GM11168 (cell line): Measurements from ENCODE around the gene EHD1.

ENCODE experiments used
- in situ Hi-C: fragments of 300-500 bp; cut with MboI; formaldehyde crosslinking; loops from one replicate; pipeline ENCODE4 v1.12.0; 2022; ENCODE audit warnings: low sequenced_read_pairs; ENCODE audit not compliant: unreplicated experiment

Gene EHD1

DNA sequence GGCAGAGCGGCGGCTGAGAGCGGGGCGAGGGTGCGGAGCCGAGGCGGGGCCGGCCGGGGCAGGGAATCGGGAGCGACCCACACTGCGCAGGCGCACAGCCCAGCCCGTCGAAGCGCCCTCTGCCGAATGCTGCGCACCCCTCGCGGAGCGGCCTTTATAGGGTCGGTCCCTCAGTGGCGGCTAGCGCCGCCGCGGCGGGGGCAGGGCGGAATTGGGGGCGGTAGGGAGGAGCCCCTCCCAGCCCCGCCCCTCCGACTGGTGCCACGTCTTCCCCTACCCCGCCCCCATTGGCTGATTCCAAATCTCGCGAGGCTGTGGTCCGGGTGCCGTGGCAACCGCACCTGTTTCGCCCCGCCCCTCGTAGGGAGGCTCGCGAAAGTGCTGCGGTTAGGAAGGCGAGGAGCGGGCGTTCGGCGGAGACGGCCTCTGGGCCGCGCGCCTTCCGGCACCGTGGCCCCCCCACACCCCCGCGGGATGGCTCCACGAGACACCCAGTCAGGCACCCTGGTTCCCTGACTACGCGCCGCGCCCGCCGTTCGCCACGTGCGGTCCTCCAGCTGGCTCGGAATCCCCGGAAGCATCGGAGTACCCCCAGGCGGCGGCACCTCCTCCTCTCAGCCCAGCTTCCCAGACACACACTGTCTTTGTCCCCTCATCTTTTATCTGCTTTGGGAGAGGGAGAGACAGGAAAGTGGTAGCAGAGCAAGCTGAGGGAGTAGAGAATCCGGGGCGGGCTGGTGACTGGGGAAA is at the start of gene EHD1:
TSS of gene EHD1 (minus strand) at position 128 of the 750 bp plus-strand sequence. CDS start 157 bp downstream, outside the sequence.
- in situ Hi-C loops: no loop called here

DNA sequence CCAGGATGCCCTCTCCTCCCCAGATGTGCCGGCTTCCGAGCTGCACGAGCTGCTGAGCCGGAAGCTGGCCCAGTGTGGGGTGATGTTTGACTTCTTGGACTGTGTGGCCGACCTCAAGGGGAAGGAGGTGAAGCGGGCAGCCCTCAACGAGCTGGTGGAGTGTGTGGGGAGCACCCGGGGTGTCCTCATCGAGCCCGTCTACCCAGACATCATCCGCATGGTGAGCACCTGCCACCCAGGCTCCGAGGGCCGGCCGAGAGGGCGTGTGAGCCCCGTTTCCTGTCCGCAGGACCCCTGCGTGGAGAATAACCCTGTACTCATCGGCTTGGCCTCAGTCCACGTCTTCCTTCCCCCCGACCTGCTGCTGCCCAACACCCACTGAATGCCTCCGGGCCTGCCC is 48.3 kb upstream of the EHD1 start:
- in situ Hi-C loops: no loop called here

DNA sequence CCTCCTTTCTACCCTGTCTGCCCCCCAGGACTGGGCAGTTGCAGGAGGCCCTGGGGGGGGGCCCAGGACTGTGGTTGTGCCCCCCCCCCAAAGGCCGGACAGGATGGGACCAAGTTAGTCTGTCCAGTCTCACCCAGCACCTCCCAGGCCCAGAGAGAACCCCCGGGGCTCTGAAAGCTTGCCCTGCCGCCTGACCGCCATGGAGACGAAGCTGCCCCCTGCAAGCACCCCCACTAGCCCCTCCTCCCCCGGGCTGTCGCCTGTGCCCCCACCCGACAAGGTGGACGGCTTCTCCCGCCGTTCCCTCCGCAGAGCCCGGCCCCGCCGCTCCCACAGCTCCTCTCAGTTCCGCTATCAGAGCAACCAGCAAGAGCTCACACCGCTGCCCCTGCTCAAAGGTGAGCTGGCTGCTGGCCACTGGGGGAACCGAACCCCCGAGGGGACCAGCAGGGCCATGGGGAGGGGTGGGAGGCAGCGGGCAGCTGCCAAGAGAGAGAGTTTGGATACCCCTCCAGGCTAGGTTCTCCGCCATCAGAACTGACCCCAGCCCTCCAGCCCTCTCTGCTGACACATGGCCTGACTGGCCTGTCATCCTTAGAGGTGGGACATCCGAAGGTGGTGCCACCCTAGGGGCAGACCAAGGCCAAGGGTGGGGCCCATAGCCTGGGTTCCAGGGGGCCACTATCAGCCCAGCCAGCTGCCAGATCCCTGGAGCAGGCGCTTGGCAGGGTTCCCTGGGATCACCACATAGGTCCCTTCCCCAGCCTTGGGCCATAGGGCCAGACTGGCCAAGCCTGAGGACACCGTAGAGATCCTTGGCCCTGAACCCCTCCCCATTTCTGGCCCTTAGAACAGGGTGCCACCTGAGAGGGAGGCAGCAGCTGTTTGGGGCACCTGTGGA is 47.4 kb upstream of the EHD1 start:
- in situ Hi-C loops: no loop called here

- in situ Hi-C loops: no loop called here
These were observed 46.5 kb upstream of the EHD1 start for GRCh38 chr11:64924910-64925284.

GRCh38 chr11:64923944-64924909 is 45.8 kb upstream of the EHD1 start, which contains the start of gene PPP2R5B:
PPP2R5B (plus strand) TSS chr11:64924689; CDS start chr11:64925735, 1,046 bp downstream.
- in situ Hi-C loops: no loop called here

DNA sequence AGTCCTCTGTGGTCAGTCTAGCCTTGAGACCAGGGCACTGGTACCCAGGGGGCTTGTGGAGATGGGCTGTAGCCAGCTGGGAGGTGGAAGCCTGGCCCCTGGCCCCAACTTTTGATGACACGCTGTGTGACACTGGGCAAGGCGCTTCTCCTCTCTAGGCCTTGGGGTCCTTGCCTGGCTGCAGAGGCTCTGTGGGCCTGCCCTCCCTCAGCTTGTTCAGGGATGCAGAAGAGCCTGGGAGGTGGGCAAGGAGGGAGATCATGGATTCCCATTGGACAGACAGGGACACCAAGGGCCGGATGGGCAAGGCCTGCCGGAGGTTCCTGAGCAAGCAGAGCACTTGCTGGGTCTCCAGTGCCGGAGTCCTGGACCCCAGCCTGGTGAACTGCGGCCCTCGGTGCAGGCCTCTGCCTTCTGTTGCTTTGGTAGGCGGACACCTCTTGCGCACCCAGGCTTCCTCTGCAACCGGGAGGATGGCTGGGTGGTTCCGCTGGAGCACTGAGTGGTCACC is 44.8 kb upstream of the EHD1 start:
- in situ Hi-C loops: no loop called here

DNA sequence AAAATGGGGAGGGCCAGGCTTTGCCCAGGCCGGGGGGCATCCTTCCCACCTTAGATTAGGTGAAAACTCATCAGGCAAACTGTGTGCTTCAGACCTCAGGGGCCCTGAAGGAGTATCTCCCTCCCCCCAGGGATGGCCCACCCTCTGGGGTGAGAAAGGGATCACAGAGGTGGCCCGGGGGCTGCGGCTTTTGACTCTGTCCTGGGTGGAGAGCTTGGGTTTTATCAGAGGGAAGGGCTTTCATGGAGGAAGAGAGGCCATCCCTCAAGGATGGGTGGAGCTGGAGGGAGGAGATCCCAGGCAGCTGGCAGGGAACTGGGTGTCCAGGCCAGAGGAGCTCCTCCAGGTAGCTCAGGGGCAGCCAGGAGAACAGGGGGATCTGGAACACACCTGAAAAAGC is 43.0 kb upstream of the EHD1 start:
- in situ Hi-C loops: no loop called here

- in situ Hi-C loops: no loop called here
These were observed 41.7 kb upstream of the EHD1 start for GRCh38 chr11:64920124-64920523.

DNA sequence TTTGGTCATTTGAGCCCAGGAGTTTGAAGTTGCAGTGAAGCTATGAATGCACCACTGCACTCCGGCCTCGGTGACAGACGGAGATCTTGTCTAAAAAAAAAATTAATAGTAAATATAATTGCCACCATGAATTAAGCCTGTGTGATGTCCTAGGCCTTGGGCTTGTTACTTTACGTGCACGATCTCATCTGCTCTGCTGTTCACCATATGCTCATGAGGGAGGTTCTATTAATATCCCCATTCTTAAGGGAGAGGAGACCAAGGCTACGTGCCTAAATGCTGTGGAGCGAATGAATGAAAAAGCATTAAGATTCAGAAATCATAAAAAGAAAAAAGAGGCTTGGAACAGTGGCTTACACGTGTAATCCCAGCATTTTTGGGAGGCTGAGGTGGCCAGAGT is 41.2 kb upstream of the EHD1 start:
- in situ Hi-C loops: no loop called here

DNA sequence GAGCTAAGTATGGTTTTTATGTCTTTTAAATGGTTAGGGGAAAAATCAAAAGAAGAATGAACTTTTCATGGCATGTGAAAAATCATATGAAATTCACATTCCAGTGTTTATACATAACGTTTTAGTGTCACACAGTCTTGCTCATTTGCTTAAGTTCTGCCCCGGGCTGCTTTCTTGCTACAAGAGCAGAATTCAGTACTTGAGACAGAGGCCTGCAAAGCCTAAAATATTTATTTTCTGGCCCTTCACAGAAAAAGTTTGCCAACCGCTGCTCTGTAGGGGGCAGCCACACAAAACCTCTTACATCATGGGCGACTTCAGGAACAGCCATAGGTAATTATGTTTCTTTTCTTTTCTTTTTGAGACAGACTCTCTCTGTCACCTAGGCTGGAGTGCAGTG is 39.6 kb upstream of the EHD1 start:
- in situ Hi-C loops: no loop called here

DNA sequence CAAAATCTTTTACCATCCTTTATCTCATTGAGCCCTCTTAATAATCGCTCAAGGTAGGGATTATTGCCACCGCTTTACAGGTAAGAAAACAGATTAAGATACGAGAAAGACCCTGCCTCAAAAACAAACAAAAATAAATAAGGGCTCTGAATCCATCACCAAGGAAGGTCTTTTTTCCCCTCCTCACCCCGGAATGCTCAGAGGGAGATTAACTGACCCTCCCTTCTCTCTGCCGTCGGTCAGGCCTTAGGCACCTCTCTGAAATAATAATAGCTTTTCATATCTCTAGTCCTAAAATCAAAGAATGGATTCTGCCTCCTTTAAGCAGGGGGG is 39.2 kb upstream of the EHD1 start:
- in situ Hi-C loops: no loop called here

DNA sequence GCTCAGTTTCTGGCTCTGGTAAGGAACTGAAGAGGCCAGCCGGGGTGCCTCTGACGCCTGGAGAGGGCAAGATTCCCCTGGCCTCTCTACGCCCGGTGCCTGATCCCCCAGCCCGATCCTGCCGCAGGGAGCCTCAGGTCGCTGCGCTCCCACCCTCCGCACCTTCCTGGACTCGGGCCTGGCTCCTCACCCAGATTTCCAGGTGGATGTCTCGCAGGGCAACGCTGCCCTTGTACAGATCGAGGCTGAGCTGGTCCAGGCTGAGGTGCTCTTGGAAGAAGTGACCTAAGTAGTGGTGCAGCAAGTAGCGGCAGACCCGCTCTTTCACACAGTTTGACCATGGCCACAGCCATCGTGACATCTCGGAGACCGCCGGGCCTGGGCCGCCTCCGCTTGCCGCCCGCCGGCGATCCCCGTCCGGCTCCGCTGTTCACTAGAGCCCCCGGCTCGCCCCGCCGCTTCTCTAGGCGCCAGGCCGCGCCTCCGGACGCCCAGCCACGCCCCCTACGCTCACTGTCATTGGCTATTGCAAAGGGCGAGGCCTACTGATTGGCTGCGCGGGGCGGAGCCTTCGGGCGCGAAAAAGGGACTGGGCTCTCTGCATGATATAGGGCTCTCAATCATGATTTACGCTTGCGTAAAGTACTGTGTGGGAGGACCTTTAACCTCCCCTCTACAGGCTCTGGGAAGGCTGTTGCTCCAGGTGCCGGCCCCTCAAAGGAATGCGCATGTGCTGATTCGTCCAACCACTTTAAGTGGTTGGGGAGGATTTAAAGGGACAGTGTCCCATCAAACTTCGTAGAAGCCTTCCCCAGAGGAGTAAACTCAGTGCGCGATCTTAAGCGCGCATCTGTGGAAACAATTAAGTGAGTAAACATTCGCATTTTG is 38.6 kb upstream of the EHD1 start, which contains the start of gene ATG2A:
TSS of gene ATG2A (minus strand) at position 435 of the 888 bp plus-strand sequence. CDS start at position 361, 74 bp downstream.
- in situ Hi-C loops: no loop called here

GRCh38 chr11:64916040-64916774 is 37.8 kb upstream of the EHD1 start:
- in situ Hi-C loops: no loop called here

DNA sequence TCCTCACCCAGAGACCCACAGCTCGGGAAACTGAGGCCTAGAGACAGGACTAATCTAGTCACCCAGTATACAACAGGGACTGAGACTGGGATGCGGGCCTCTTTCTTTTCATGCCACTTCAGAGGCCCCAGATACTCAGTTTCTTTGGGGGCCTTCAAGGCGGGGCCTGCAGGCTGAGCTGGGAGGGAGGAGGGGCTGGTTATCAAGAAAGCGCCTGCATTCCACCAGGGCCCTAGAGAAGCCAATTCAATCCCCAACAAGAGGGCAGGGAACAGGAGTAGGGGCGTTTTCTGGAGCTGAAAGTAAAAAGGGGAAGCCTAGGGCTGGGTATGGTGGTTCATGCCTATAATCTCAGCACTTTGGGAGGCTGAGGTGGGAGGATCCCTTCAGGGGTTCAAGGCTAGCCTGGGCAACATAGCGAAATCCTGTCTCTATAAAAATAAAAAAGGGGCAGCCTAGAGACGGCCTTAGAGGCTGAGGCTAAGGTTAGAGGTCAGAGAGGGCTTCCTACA is 37.0 kb upstream of the EHD1 start:
- in situ Hi-C loops: no loop called here

- in situ Hi-C loops: no loop called here
These were observed 35.7 kb upstream of the EHD1 start for GRCh38 chr11:64914123-64914522.

DNA sequence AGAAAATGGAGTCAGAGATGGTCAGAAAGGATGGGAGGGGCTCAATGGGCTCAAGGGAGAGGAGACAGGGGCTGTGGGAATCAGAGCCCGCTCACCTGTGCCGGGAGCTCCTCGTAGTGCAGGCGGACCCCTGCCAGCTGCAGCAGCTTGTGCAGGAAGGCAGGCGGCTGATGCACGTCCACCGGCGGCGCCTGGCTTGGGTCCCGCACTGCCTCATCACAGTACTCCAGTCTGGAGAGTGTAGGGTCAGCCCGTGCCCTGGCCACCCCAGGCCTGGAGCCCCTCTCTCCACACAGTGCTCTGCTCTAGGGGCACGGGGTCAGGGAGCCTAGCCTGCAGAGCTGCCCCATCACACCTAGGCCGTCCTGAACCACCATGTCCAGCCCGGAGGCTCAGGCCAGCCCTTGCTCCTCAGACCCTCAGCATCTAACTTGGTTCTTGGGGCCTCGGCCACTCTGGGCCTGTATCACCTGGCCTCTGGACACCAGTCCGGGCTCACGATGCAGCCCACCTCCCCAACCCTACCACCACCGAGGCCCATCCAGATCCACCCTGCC is 34.8 kb upstream of the EHD1 start:
- in situ Hi-C loops: no loop called here

DNA sequence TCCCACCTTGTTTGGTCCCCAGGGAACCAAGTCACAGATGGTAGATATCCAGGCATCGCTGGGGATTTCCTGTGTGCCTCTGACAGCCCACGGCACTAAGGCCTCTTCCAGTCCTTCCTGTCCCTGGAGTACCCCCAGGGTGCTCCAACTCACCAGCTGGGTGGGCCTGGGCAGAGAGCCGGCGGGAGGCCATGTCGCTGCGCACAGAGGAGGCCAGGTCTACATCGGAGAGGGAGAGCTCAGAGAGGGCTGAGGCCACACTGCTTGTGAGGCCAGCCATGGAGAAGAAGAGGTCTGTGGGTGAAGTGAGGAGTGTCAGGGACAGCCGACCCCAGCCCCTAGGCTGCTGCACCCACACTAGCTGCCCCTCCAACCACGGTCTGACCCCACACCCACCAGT is 33.3 kb upstream of the EHD1 start:
- in situ Hi-C loops: no loop called here

DNA sequence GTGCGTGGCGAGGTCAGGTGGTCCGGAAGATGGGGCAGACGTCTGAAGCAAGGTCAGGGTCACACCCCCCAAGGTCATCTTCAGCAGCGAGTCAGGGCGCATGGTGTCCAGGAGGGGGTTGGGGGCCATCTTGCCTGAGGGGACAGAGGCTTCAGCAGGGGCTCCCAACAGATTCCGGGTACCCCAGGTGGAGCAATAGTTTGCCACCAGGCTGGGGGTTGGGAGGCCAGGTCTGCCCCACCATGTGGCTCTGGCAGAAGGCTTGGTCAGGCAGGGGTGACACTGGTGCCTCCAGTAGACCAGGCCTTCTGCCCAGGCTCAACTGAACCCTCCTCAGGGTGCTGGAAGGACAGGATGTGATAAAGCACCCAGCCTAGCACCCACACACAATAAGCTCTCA is 32.7 kb upstream of the EHD1 start:
- in situ Hi-C loops: no loop called here
